Endothelial cell of umbilical vein (primary cell): ENCODE data around the gene SGK2. TPM values are rescaled to one million over a fixed set of nuclear protein-coding genes. Genes with fewer than 3 reads are reported as not detected.
A peak's percentile ranks its signal among the peaks of the same experiment; 100 is the strongest.

Experiments
- BruUV-seq: library from RNA; stranded (reverse); fragments of 400-500 nt; replicated peaks from 2 replicates; lab custom pipeline; 2021; lab: Mats Ljungman, UMichigan
- CTCF ChIA-PET: fragments of 300-600, 350-600 bp; sonication (Branson Sonifier 250); formaldehyde crosslinking; loops from one replicate; lab custom pipeline; 2021; ENCODE audit warnings: antibody characterized with exemption, inconsistent platforms; lab: Charles Lee
- POLR2A ChIA-PET: fragments of 300-600, 350-600 bp; sonication (Branson Sonifier 250); formaldehyde crosslinking; loops from one replicate; lab custom pipeline; 2021; ENCODE audit warnings: antibody characterized with exemption, inconsistent platforms; lab: Charles Lee
- DNase-seq: peaks from one replicate; pipeline ENCODE4 v3.0.0-alpha.2; 2011; ENCODE audit warnings: low read depth, low spot score
- FAIRE-seq: peaks from 2 replicates; lab custom pipeline; 2011; peaks lifted over from hg19 to GRCh38; lab: Jason Lieb, UNC
- H2AFZ ChIP-seq: 2 replicates; pipeline ENCODE4 v1.6.0; 2012; ENCODE audit warnings: low read depth, low read length, control low read depth, inconsistent platforms
- H3K27ac ChIP-seq: 2 replicates; pipeline ENCODE4 v1.5.1; 2011; ENCODE audit warnings: low read depth, mild to moderate bottlenecking, control low read depth, low read length, moderate library complexity; ENCODE audit not compliant: insufficient read depth
- H3K27me3 ChIP-seq, 2 experiments: 2 replicates each; pipeline versions ENCODE4 v1.6.0 to v1.6.1; 2011; ENCODE audit warnings: low read length in 2 of 2, mixed read lengths in 1 of 2; ENCODE audit not compliant: control insufficient read depth in 2 of 2, insufficient read depth in 2 of 2
- H3K36me3 ChIP-seq, 2 experiments: 2 replicates in 1 of 2; 3 replicates in 1 of 2; pipeline ENCODE4 v1.5.1; 2011; ENCODE audit warnings: low read length in 2 of 2, mild to moderate bottlenecking in 1 of 2, moderate library complexity in 1 of 2; ENCODE audit not compliant: control insufficient read depth in 2 of 2, insufficient read depth in 2 of 2; ENCODE audit errors: extremely low read depth in 1 of 2
- H3K4me1 ChIP-seq: 3 replicates; pipeline ENCODE4 v1.5.1; 2011; ENCODE audit warnings: mild to moderate bottlenecking, low read length; ENCODE audit not compliant: control insufficient read depth, insufficient read depth; ENCODE audit errors: extremely low read depth
- H3K4me2 ChIP-seq: 2 replicates; pipeline ENCODE4 v1.6.1; 2011; ENCODE audit warnings: low read length, control low read depth, mixed read lengths; ENCODE audit not compliant: insufficient read depth
- H3K4me3 ChIP-seq, 3 experiments: fragments of 200-600 bp in 1 of 3; sonication (generic), shearing (Covaris generic) in 1 of 3; replicated peaks in 1 of 3; 2 replicates each; pipeline ENCODE4 v1.5.1; 2011 to 2016; ENCODE audit warnings: control low read depth in 3 of 3, low read length in 3 of 3, mild to moderate bottlenecking in 2 of 3, inconsistent platforms in 1 of 3, low read depth in 1 of 3, moderate library complexity in 1 of 3; ENCODE audit not compliant: insufficient read depth in 1 of 3
- H3K79me2 ChIP-seq: 2 replicates; pipeline ENCODE4 v1.6.0; 2012; ENCODE audit warnings: low read length, inconsistent platforms; ENCODE audit not compliant: control insufficient read depth, insufficient read depth
- H3K9ac ChIP-seq: replicated peaks from 2 replicates; pipeline ENCODE3; 2011; ENCODE audit warnings: low read length, control low read depth; ENCODE audit not compliant: insufficient read depth; ENCODE audit errors: extremely low read depth
- H3K9me1 ChIP-seq: replicated peaks from 3 replicates; pipeline ENCODE4 v1.6.0; 2011; ENCODE audit warnings: mild to moderate bottlenecking, low read length; ENCODE audit not compliant: control insufficient read depth, insufficient read depth; ENCODE audit errors: extremely low read depth
- H3K9me3 ChIP-seq: replicated peaks from 2 replicates; pipeline ENCODE4 v1.5.1; 2012; ENCODE audit warnings: low read length, inconsistent platforms; ENCODE audit not compliant: control insufficient read depth, insufficient read depth
- H4K20me1 ChIP-seq: replicated peaks from 2 replicates; pipeline ENCODE3; 2011; ENCODE audit warnings: mild to moderate bottlenecking, low read length; ENCODE audit not compliant: control insufficient read depth, insufficient read depth; ENCODE audit errors: extremely low read depth
- EZH2 ChIP-seq: IDR thresholded peaks from 2 replicates; pipeline ENCODE4 v1.6.1; 2012; ENCODE audit warnings: borderline replicate concordance, low read depth, mild to moderate bottlenecking, moderate library complexity, low read length, inconsistent platforms; ENCODE audit not compliant: severe bottlenecking
- FOS ChIP-seq: IDR thresholded peaks from 2 replicates; pipeline ENCODE4 v1.6.1; 2011; ENCODE audit warnings: mild to moderate bottlenecking, low read length, moderate library complexity, borderline replicate concordance; ENCODE audit not compliant: insufficient read depth
- GATA2 ChIP-seq: IDR thresholded peaks from 2 replicates; pipeline ENCODE4 v1.7.0; 2011; ENCODE audit warnings: low read depth, mild to moderate bottlenecking, moderate library complexity, mixed read lengths, low read length; ENCODE audit not compliant: insufficient read length, insufficient read depth
- JUN ChIP-seq: IDR thresholded peaks from 2 replicates; pipeline ENCODE4 v1.6.1; 2011; ENCODE audit warnings: borderline replicate concordance, low read depth; ENCODE audit not compliant: insufficient read length, insufficient read depth
- MYC ChIP-seq: IDR thresholded peaks from one replicate; pipeline ENCODE4 v1.6.1; 2011; ENCODE audit warnings: mild to moderate bottlenecking, low read depth, low read length
- POLR2A ChIP-seq: IDR thresholded peaks from 2 replicates; pipeline ENCODE4 v1.6.1; 2012; ENCODE audit warnings: low read depth, mild to moderate bottlenecking, control low read depth, low read length
- POLR2AphosphoS5 ChIP-seq: IDR thresholded peaks from 2 replicates; pipeline ENCODE4 v1.6.1; 2012; ENCODE audit warnings: low read depth, mild to moderate bottlenecking, control low read depth, low read length, moderate library complexity; ENCODE audit not compliant: insufficient read depth
- dilution Hi-C: fragments of 300-500 bp; cut with MboI; formaldehyde crosslinking; loops from one replicate; pipeline ENCODE4 v1.15.0; 2019; ENCODE audit warnings: low sequenced_read_pairs; ENCODE audit not compliant: extremely low pct_ligation_motif_present
- intact Hi-C: fragments of 100-400 bp; cut with micrococcal nuclease; formaldehyde crosslinking; loops from one replicate; pipeline ENCODE4 v1.10.0; 2022
- polyA plus RNA-seq, 4 experiments: library from polyadenylated mRNA; depleted of rRNA in 3 of 4; stranded (reverse) in 3 of 4; unstranded in 1 of 4; fragments of >200 nt; gene quantifications; 2 replicates each; pipeline versions ENCODE4 v1.2.1 to v1.2.3, GENCODE V29; 2011 to 2012; ENCODE audit warnings: missing spikeins in 1 of 4
- total RNA-seq: library from RNA; stranded (reverse); gene quantifications from 2 replicates; pipeline ENCODE4 v1.2.3, GENCODE V29; 2021
- TF ChIP-seq, protein P1 (sequence below): IDR thresholded peaks from 2 replicates; pipeline ENCODE4 v1.6.1; 2011; ENCODE audit not compliant: insufficient read depth, insufficient read length
- TF ChIP-seq, protein P2 (sequence below), 2 donors: IDR thresholded peaks; 1 replicate in 1 of 2; 2 replicates in 1 of 2; pipeline ENCODE4 v1.5.1; 2011; ENCODE audit warnings: low read length in 2 of 2, mild to moderate bottlenecking in 2 of 2, moderate library complexity in 2 of 2, control low read depth in 1 of 2, inconsistent platforms in 1 of 2, low read depth in 1 of 2; ENCODE audit not compliant: insufficient read depth in 1 of 2; ENCODE audit errors: extremely low read depth in 1 of 2

SGK2 gene
- total and polyA plus RNA-seq, 2 donors (not counting 3 experiments of a cell fraction or from before 2014, with no cell fraction given), result 0.21 to 0.27 TPM

DNA sequence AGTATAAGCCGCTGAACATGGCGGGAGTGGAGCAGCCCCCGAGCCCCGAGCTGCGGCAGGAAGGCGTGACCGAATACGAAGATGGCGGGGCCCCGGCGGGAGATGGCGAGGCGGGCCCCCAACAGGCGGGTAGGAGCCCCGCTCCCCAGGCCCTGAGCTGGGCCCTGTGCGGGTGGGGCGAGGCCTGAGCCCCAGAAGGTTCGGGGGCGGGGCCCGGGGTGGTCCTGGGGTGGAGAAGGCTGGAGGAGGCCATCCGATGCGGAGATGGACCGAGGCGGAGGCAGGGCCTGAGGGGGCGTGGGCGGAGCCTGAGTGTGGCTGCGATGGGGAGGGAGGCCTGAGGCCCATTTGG is 44.2 kb upstream of the SGK2 start:
- no peak for FAIRE-seq
- H3K4me2 ChIP-seq, result peak overlapping the region; percentile 63
- peak overlapping the region; percentile 45 to 71 (median 46) for H3K4me3 ChIP-seq
- intact Hi-C loops, result loop anchor here (1.0 to 2.0 kb wide), 3 partner anchors 57 to 76 kb away; partner anchors contain the start of genes IFT52 and SRSF6
- H3K27ac ChIP-seq, result peak overlapping the region; percentile 12
- POLR2A ChIA-PET, result interaction anchor here (1.3 to 1.7 kb wide), 3 partner anchors 49 to 76 kb away, joined by 3 to 9 read pairs (median 5); partner anchors contain the start of genes IFT52 and SRSF6
- no peaks in the 10 kb centered on the region for H3K27me3 ChIP-seq
- no peaks in the 10 kb centered on the region for H3K79me2 ChIP-seq
- peak overlapping the region; percentile 67 for H3K9ac ChIP-seq
- dilution Hi-C loops, result no loop called here
- CTCF ChIA-PET, result interaction anchor here (0.8 to 2.0 kb wide), 5 partner anchors 16 to 578 kb away, joined by 3 to 10 read pairs (median 4); no protein-coding TSS in a partner anchor
- no peaks in the 10 kb centered on the region for H3K4me1 ChIP-seq
- no TSS peak for BruUV-seq
- no peaks in the 10 kb centered on the region for H3K9me3 ChIP-seq
- no peaks in the 10 kb centered on the region for H3K9me1 ChIP-seq
- DNase-seq, result no peak
- TF ChIP-seq MYC, result no peak
- TF ChIP-seq JUN, result no peak
- TF ChIP-seq, protein P1, sequence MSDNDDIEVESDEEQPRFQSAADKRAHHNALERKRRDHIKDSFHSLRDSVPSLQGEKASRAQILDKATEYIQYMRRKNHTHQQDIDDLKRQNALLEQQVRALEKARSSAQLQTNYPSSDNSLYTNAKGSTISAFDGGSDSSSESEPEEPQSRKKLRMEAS, result no peak
- no peak for TF ChIP-seq POLR2AphosphoS5
- no peak for TF ChIP-seq FOS
- TF ChIP-seq EZH2, result no peak
- H3K36me3 ChIP-seq, result no peaks in the 10 kb centered on the region
- H2AFZ ChIP-seq, result peak overlapping the region; percentile 87
- H4K20me1 ChIP-seq, result no peaks in the 10 kb centered on the region

DNA sequence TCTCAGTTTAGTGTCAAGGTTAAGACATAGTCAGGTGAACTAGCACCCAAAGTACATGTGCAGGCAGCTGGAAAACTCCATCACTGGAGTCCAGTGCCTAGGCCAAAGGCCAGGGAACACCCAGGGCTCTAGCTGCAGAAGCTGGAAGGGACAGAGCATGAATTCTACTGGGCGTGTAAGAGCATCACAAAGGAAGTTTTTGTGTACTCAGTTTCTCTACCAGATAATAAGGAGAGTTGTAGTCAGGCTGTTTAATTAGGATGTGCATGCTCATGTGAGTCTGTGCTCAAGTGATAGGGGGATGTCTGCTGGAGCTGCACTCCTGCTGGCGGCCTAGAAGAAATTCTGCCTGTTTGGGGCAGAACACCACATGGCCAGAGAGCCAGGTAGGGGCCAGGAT is 43.2 kb upstream of the SGK2 start:
- Histone ChIP-seq H3K9ac (no peak overlapping the region), H3K9me3 (no peaks in the 10 kb centered on the region), H3K27me3 (no peaks in the 10 kb centered on the region), H3K4me2 (no peak overlapping the region), H3K4me3 (no peak overlapping the region), H3K36me3 (no peaks in the 10 kb centered on the region), H2AFZ (no peak overlapping the region), H3K27ac (no peak overlapping the region), H4K20me1 (no peaks in the 10 kb centered on the region), H3K9me1 (no peaks in the 10 kb centered on the region), H3K4me1 (no peaks in the 10 kb centered on the region), H3K79me2 (no peaks in the 10 kb centered on the region)
- FAIRE-seq (no peak), DNase-seq (no peak)
- ChIA-PET CTCF (interaction anchor here (0.5 to 2.0 kb wide), 4 partner anchors 22 to 177 kb away, joined by 3 to 10 read pairs (median 4); no protein-coding TSS in a partner anchor), POLR2A (no interaction called here)
- intact Hi-C loops (loop anchor here (2.0 kb wide), 2 partner anchors 67 to 75 kb away; partner anchors contain the start of gene IFT52), dilution Hi-C loops (no loop called here)
- TF ChIP-seq POLR2AphosphoS5 (no peak), EZH2 (no peak), FOS (no peak), GATA2 (no peak), JUN (no peak), POLR2A (no peak), MYC (no peak)
- TF ChIP-seq, protein P1, result no peak
- TF ChIP-seq, protein P2, sequence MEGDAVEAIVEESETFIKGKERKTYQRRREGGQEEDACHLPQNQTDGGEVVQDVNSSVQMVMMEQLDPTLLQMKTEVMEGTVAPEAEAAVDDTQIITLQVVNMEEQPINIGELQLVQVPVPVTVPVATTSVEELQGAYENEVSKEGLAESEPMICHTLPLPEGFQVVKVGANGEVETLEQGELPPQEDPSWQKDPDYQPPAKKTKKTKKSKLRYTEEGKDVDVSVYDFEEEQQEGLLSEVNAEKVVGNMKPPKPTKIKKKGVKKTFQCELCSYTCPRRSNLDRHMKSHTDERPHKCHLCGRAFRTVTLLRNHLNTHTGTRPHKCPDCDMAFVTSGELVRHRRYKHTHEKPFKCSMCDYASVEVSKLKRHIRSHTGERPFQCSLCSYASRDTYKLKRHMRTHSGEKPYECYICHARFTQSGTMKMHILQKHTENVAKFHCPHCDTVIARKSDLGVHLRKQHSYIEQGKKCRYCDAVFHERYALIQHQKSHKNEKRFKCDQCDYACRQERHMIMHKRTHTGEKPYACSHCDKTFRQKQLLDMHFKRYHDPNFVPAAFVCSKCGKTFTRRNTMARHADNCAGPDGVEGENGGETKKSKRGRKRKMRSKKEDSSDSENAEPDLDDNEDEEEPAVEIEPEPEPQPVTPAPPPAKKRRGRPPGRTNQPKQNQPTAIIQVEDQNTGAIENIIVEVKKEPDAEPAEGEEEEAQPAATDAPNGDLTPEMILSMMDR (IDR thresholded peaks at IDR 0.05; ENCODE audit: extremely low read depth in 1 of 2, insufficient read depth in 1 of 2, low read depth in 1 of 2, low read length in 2 of 2), result no peak
- TSS peak; percentile 9 for BruUV-seq
